HG02763 (cell line): Measurements from ENCODE around the gene PKN2.
"Not testable (repeated sequence)": the region's sequence is repeated elsewhere in the genome, so short reads cannot be mapped to it uniquely, and the experiment has no call there.

ENCODE experiments used
- ATAC-seq: cut with Tn5 transposase; IDR thresholded peaks from one replicate; pipeline ENCODE4 v1.9.1; 2021; ENCODE audit warnings: mild to moderate bottlenecking, moderate library complexity; ENCODE audit not compliant: unreplicated experiment

The PKN2 gene

GRCh38 chr1:88876573-88877365, 192.7 kb downstream of the PKN2 start:
- ATAC-seq = no peak

GRCh38 chr1:88877382-88877825, 193.3 kb downstream of the PKN2 start:
- ATAC-seq = no peak

- ATAC-seq = no peak
Observed at GRCh38 chr1:88877911-88878310, 193.8 kb downstream of the PKN2 start.

GRCh38 chr1:88878731-88879130, 194.7 kb downstream of the PKN2 start:
- ATAC-seq = no peak

GRCh38 chr1:88880717-88881116, 196.6 kb downstream of the PKN2 start:
- not testable (repeated sequence) for ATAC-seq

GRCh38 chr1:88883156-88883555, 199.1 kb downstream of the PKN2 start:
- no peak for ATAC-seq
